GM19025 (cell line): Measurements from ENCODE around the gene SELENBP1.
"Not testable (repeated sequence)": the region's sequence is repeated elsewhere in the genome, so short reads cannot be mapped to it uniquely, and the experiment has no call there.

Experiments
- ATAC-seq: cut with Tn5 transposase; IDR thresholded peaks from one replicate; pipeline ENCODE4 v1.9.1; 2021; ENCODE audit warnings: mild to moderate bottlenecking, low read depth, moderate library complexity; ENCODE audit not compliant: unreplicated experiment

SELENBP1 gene

DNA sequence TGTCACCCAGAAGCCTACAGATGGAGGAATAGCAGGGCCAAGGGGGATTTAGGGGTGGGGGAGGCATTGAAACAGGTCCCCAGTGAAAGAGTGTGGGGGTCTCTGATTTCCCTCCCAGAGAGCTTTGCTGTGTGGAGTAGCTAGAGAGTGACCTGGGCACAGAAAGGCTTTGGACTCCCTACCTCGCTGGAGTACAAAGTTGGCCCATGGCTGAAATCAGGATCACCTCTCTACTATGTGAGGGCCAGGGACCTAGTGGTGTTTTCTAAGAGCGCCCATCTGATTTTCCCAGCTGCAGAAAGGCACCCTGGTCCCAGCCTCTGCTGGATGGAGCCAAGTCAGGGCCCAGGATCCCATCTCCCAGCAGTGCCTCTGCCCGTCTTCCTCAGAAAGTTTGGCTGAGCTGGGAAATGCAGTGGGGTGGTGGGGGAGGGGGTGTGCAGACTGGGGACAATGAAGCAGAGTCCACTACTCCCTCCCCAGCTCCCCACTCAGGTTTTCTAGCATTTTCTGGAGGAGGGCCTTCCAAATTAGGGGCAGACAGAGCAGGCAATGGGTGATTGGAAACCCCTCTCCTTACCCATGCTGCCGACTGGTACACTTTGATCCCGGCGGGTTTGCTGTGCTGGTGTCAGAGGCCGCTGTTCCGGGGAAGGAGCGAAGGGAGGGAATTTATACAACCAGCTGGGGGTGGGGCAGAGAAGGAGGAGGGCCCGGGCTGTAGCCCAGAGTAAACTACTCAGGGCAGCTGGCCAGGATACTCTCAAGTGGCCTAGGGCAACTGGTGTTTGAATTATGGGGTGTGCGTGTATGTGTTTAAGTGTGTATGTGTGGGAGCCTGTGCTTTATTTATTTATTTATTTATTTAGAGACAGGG, at the start of gene SELENBP1:
TSS of gene SELENBP1 (minus strand) at position 648 of the 877 bp plus-strand sequence. CDS start at position 584, 64 bp downstream.
- ATAC-seq: no peak

DNA sequence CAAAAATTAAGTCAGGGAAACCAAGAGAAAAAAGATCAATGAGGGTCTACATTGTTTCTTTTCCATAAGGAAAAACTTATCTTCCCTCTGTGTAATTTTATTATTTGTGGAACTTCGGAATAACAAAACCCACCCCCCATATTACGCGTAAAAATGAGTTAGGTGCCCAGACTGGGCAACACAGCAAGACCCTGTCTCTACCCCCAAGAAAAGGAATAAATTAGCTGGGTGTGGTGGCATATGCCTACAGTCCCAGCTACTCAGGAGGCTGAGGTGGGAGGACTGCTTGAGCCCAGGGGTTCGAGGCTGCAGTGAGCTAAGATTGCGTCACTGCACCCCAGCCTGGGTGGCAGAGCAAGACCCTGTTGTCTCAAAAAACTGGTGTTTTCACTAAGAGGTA, 47.3 kb upstream of the SELENBP1 start:
- ATAC-seq: no peak

DNA sequence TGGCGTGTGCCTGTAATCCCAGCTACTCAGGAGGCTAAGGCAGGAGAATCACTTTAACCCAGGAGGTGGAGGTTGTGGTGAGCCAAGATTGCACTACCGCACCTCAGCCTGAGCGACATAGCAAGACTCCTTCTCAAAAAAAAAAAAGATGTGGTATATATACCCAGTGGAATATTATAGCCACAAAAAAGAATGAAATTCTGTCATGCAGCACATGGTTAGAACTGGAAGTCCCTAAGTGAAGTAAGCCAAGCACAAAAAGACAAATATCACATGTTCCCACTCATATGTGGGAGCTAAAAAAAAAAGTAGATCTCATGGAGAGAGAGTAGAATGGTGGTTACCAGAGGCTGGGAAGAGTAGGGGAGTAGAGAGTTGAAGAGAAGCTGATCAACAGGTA, 45.6 kb upstream of the SELENBP1 start:
- ATAC-seq: no peak

DNA sequence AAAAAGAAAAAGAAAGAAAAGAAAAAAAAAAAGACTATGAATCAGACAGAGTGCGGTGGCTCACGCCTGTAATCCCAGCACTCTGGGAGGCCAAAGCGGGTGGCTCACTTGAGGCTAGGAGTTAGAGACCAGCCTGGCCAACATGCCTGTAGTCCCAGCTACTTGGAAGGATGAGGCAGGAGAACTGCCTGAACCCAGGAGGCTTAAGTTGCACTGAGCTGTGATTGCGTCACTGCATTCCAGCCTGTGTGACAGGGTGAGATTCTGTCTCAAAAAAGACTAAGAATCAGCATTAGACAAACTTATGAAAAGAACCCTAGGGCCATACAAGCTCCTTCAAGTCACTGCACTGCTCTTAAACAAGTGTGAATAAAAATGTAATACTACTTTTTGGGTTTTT, 43.7 kb upstream of the SELENBP1 start:
- no peak for ATAC-seq

DNA sequence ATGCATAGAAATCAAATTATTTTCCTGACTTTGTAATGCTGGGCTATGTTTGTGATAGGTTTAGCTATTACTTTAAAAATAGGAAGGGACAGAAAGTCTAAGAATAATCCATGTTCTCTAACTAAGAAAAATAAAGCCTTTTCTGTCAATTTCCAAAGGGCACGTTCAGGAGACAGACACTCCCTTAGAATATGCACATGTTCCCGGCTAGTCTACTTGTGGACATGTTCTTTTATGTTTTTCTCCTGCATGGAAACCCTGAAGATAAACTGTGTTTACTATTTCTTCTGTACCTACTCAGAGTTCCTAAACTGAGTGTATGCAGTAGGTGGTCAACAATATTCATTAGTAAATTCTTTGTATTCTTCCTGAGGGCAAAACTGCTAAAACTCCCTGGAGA, 39.4 kb upstream of the SELENBP1 start:
- no peak for ATAC-seq

DNA sequence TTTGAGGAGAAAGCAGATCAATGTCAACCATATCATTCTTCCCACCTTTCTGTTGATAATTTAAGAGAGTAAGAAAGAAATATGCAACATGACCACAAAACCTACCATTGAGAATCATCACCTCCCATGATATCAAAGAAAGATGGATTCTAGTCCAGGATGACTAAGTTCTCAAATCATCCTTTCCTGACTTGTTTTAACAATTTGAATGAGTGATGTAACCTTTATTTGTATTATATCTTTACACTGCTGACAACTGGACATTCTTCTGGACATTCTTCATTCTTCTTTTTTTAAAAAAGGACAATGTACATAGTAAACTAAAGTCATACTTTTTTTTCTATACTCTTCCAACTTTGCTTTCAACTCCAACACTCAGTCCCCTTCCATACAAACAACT, 36.4 kb upstream of the SELENBP1 start:
- ATAC-seq: no peak

DNA sequence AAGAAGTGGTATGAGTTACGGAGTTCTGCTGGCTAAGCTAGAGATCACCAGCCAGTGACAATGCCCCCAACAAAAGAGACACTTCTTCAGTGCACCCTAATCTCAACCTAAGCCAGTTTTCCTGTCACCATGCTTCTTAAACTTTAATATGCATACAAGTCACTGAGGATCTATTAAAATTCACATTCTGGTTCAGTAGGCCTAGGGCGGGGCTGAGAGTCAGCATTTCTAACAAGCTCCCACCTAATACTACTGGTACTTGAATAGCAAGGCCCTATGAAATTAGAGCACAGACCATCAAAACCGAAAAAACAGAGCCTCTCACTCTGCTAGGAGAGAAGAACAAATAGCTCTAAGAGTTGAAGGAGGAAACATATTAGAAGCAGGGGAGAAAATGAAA, 34.8 kb upstream of the SELENBP1 start:
- ATAC-seq: no peak

DNA sequence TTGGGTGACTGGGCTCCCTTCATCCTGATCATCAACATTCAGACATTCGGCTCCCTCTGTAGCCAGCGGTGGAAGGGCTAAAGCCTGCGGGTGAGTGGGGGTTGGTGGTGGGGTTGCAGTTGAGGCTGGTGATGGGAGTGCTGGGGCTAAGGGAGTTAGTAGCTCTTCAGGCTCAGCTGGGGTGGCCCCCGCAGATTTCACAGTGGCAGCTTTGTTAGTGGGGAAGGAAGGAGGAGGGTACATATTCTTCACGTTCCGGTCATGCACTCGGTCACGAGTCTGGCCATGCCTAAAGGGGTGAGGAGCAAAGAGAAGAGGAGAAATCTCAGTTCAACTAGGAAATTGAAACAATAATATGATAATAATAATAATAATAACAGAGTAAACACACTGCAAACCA, 33.7 kb upstream of the SELENBP1 start:
- no peak for ATAC-seq

DNA sequence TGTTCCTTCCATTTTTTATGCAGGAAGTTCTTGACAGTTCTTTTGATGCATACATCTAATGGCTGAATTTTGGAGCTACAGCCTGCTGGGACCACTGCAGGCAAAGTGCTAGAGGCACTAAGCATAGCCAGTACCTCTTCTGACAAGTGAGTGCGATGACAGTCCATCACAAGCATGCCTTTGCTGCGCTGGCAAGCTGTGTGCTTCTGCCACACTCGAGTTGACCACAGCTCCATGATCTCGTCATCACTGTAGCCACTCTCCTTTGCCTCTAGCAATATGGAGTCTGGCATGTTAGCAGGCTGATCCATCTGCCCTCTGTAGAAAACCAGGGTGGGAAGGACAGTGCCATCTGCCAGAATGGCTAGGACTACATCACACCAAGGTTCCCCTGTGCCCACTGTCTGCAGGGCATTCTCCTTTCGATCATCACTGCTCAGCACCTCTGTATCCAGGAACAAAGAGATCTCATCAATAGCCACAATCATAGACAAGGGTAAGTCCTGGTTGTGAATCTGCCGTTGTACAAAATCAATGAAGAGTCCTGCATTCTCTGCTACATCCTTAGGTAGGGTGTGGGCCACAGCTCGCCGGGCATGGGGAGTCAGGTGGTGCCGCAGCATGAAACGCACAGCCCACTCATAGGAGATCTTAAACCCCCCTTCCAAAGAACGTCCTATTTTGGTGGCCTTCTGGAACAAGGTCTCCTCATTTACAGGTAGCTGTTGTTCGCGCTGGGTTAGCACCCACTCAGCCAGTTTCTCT, 32.9 kb upstream of the SELENBP1 start:
- ATAC-seq: no peak

DNA sequence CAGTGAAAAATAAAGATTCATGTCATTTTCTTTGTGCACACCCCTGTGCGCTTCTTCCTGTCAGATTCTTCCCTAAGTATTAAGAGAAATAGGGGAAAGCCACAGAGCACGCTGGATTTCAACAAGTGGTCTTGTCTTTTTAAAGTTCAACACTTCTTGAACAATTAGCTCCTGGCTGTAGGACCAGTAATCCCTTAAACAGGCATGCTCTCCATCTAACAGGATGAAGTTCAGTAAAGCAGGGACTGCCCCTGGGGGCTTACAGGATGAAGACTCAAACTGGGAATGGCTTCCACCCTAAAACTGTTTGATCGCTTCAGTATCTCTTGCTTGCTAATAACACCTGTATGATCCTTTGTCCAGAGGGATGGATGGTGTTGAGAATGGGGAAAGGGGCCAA, 31.1 kb upstream of the SELENBP1 start:
- no peak for ATAC-seq

DNA sequence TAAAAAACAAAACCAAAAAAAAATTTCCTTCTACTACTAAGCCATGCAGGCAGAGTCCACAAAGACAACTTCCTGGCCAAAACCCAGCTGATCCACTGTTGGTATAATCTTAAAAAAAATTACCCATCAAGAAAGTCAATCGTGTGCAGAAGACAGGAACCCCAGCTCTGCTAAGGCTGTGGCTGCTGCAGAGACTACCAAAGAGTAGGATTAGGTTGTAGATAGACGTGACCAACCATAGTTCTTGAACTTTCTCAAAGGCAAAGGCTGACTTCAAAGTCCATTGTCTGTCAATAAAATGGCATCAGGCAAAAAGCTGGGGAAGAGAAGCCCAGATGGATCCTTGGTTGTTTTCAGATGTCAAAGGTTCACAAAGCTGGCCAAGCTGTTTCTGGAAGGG, 30.3 kb upstream of the SELENBP1 start:
- ATAC-seq: no peak

DNA sequence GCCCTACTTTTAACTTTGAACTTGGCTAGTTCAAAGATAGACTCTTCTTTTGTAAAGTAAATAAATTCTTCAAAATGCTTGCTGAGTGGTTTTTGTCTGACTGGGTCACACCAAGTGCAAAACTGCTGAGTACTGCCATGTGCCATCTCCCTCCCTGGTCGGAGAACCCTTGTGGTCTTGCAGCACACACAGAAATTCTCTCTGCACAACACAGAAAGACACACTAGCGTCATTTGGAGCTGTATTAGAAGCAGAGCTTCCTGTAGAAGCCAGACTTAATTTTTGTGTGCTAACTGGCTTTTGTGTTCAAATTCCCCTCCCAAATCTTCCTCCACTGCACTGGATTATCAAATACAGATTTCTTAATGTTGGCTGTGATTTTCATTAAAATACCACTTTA, 29.4 kb upstream of the SELENBP1 start:
- no peak for ATAC-seq

DNA sequence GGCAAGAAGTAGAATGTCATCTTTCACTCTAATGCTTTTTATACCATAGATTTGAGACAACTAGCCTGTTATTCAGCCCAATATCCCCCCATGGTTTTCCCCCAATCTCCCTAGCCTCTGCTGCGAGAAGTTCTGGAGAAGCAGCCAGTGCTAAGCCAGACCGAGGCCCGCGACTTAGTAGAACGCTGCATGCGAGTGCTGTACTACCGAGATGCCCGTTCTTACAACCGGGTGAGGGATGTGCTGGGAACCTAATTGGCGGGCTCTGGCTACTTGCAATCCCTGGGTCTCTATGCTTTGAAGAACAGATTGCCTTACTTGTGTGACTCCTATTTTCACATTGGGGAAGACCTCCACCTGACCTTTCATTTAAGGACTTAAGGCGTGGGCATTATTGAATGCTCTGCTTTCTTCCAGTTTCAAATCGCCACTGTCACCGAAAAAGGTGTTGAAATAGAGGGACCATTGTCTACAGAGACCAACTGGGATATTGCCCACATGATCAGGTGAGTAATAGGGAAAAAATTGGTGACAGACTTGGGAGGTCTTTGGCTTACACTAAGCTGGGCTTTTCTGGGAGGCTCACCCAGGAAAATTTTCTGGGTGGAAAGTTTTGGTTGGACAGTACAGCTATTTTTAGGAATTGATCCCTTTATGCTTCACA, 28.8 kb upstream of the SELENBP1 start:
- no peak for ATAC-seq

DNA sequence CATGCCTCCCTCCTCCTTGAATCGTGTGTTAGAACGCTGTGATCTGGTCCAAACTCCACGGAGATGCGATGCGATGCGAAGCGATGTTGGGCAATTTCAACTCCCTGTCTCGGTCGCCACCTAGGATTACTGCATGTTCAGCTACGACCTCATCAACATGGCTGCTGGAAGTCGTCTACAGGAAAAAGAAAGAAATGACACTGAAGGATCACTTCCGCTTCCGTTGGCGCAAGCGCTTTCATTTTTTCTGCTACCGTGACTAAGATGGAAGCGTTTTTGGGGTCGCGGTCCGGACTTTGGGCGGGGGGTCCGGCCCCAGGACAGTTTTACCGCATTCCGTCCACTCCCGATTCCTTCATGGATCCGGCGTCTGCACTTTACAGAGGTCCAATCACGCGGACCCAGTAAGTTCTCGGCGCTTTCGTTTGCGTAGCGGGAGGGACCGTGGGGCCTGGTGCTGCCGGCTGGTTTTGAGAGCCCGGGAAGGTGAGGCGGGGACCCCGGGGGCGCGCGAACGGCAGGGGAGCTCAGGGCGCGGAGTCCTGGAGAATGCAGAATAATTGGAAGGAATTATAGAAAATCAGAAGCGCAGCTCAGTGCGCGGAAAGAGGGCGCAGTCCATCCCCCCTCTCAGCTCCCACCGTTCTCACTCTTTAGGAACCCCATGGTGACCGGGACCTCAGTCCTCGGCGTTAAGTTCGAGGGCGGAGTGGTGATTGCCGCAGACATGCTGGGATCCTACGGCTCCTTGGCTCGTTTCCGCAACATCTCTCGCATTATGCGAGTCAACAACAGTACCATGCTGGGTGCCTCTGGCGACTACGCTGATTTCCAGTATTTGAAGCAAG, 27.0 kb upstream of the SELENBP1 start, which contains the start of gene PSMB4:
TSS of gene PSMB4 (plus strand) at position 250 of the 848 bp plus-strand sequence. CDS start at position 265, 15 bp downstream.
- peak; percentile 85 for ATAC-seq

DNA sequence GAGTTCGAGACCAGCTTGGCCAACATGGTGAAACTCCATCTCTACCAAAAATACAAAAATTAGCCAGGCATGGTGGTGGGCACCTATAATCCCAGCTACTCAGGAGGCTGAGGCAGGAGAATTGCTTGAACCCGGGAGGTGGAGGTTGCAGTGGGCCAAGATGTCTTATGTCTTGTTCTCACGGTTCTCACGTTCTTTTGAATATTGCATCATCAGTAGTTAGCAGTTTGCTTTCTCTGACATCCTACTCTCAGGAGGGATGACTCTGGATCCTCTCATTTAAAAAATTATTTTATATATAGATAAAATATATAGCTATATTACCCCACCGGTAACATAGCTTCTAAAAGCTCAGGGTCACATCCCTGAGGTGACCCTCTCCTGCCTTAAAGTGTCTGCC, 23.8 kb upstream of the SELENBP1 start:
- ATAC-seq: not testable (repeated sequence)

DNA sequence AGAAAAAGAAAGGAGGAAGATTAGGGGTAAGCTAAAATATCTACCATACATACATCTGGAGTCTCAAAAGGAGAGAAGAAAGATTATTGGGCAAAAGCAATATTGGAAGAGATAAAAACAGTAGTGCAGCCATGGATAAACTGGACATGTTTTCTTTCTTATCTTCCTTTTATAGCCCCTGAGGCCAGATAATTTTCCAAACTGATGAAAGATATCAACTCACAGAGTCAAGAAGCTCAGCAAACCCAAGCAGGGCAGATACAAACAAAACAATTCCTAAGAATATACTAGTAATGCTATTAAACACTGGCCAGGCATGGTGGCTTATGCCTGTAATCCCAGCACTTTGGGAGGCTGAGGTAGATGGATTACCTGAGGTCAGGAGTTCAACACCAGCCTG, 21.1 kb upstream of the SELENBP1 start:
- ATAC-seq: no peak

DNA sequence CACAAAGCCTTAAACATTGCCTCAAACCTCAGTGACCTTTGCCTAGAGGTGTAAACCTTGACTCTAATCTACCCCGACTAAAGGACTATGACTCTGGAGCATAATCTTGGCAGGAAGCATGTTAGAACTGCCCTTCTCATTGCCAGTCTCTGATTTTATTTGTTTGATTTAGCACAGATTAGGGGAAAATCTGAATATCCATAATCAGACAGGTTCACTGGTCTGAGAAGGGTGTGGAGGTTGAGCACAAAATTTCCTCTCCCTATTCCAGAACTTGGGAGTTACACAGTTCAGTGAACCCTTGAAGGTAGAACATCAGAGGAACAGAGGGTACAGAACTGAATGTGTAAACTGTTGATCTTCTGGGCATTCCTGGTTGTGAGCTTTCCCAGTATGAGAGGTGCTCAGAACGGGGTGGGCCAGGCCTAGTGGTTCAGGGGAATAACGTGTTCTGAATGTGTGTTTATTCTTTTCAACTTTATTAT, 18.6 kb upstream of the SELENBP1 start:
- no peak for ATAC-seq

DNA sequence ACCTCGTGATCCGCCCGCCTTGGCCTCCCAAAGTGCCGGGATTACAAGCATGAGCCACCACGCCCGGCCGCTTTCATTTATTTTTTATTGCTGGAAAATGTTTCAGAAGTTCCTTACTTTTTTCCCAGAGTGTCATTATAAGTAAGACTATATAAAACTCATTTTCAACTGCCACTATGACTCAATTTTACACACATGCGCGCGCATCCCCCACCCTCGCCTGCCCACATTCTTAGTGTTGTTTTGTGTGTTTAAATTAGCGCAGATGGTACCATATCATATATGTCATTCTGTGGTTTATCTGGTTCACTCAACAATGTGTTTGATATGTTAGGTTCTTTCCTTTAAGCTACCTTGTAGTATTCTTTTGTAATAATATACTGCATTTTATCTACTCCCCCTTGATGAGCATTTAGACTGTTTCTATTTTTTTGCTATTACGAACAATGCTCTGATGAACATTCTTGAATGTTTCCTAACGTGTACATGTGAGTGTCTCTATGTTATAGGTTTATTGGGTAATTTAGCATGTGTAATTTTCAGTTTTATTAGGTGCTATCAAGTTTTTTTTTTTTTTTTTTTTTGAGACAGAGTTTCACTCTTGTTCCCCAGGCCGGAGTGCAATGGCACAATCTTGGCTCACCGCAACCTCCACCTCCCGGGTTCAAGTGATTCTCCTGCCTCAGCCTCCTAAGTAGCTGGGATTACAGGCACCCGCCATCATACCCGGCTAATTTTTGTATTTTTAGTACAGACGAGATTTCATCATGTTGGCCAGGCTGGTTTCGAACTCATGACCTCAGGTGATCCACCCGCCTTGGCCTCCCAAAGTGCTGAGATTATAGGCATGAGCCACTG, 17.9 kb upstream of the SELENBP1 start:
- not testable (repeated sequence) for ATAC-seq

DNA sequence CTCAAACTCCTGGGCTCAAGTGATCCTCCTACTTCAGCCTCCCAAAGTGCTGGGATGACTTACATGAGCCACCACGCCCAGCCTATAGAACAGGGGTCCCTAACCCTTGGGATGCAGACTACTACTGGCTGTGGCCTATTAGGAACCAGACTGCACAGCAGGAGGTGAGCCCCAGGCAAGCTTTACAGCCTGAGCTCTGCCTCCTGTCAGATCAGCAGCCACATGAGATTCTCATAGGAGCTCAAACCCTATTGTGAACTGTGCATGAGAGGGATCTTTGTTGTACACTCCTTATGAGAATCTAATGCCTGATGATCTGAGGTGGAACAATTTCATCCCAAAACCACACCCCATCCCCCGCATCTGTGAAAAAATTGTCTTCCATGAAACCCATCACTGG, 13.5 kb upstream of the SELENBP1 start:
- ATAC-seq: no peak
